ENCODE results near the gene SALL3.

DNA sequence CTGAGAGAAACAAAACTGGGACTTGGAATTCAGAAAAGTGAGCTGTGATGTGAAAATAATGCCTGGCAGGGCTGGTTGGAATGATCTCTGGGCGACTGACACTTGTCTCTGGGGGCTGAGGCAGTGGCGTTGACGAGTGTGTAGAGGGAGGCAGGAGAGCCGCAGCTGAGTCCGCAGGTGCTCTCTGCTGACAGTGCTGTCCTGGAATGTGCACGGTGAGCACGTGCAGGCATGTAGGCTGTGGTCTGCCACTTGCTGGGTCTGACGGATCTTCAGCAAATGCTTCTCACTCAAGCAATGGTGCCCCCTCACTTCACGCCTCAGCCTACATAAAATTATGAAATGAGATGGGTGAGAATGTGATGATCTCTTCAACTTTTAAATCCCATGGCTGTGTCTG, 51.1 kb downstream of the SALL3 start:
- no peak for TF ChIP-seq ZNF660 (tag by site-specific recombination; IDR thresholded peaks at IDR 0.05)
- TF ChIP-seq, protein P1, sequence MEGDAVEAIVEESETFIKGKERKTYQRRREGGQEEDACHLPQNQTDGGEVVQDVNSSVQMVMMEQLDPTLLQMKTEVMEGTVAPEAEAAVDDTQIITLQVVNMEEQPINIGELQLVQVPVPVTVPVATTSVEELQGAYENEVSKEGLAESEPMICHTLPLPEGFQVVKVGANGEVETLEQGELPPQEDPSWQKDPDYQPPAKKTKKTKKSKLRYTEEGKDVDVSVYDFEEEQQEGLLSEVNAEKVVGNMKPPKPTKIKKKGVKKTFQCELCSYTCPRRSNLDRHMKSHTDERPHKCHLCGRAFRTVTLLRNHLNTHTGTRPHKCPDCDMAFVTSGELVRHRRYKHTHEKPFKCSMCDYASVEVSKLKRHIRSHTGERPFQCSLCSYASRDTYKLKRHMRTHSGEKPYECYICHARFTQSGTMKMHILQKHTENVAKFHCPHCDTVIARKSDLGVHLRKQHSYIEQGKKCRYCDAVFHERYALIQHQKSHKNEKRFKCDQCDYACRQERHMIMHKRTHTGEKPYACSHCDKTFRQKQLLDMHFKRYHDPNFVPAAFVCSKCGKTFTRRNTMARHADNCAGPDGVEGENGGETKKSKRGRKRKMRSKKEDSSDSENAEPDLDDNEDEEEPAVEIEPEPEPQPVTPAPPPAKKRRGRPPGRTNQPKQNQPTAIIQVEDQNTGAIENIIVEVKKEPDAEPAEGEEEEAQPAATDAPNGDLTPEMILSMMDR (tag by site-specific recombination; IDR thresholded peaks at IDR 0.05), result no peak
